ENCODE measurements around the gene PRSS2.
"Not testable (repeated sequence)": the region's sequence is repeated elsewhere in the genome, so short reads cannot be mapped to it uniquely, and the experiment has no call there.

The PRSS2 gene

DNA sequence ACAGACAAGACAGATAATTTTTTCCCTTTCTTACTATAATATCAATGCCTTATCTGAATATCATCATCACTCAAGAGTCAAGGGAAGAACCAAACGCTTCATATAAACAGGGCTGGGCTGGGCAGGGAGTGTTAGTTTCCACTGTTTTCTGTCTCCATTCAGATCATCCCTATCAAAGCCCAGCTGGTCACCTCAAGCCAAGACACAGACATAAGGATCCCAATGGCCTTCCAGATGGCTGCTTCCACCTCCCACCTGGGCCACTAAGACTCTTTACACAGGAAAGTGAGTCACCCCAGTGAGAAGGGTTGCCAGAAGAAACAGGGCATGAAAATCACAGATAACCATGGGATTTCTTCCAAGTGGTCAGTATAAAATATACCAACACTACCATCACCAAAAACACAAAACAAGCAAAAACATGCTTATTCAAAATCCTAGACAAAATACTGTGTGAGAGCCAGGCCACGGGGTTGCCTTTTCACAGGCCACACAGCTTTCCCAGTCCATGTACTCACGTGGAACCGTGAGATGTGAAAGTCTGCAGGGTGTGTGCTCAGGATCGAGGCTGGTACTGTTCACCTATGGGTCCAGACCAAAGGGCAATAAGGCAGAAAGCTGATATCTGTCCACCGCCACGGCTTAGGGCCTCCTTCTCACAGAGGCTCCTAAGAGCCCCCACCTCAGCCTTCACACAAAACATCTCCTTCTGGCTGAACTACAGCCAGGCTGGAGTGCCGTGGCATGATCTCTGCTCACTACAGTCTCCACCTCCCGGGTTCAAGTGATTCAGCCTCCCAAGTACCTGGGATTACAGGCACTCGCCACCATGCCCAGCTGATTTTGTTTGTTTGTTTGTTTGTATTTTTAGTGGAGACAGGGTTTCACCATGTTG, 15.8 kb upstream of the PRSS2 start:
- in situ Hi-C loops (cut with MboI; ENCODE audit: low pct_unique_long_range_greater_than_20kb, low sequenced_read_pairs): no loop called here
- no peak for DNase-seq

- in situ Hi-C loops (cut with MboI; ENCODE audit: low pct_unique_long_range_greater_than_20kb, low sequenced_read_pairs); DNase-seq: not testable (repeated sequence)
Observed at GRCh38 chr7:142758312-142758711, 12.5 kb upstream of the PRSS2 start.

DNA sequence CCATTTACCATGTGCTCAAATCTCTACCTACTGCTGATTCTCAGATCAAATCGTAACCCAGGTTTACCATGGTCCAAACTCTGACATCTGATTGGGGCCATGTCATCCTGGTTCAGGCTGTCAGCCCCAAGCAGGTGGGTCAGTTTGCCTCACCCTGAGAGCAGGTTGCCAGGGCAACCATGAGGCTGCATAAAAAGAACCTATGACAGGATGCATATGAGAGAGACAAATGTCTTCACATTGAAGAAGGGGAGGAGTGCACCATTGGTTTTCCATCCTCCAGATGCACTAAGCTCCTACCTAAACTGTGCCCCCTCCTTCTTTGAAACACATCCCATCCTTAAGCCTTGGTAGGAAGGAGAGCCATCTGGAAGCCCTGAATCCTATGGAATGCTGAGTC, 11.3 kb upstream of the PRSS2 start:
- in situ Hi-C loops (cut with MboI; ENCODE audit: low pct_unique_long_range_greater_than_20kb, low sequenced_read_pairs): no loop called here
- DNase-seq: no peak

- in situ Hi-C loops (cut with MboI; ENCODE audit: low pct_unique_long_range_greater_than_20kb, low sequenced_read_pairs): no loop called here
- DNase-seq: no peak
Observed at GRCh38 chr7:142760071-142760642, 10.6 kb upstream of the PRSS2 start.

DNA sequence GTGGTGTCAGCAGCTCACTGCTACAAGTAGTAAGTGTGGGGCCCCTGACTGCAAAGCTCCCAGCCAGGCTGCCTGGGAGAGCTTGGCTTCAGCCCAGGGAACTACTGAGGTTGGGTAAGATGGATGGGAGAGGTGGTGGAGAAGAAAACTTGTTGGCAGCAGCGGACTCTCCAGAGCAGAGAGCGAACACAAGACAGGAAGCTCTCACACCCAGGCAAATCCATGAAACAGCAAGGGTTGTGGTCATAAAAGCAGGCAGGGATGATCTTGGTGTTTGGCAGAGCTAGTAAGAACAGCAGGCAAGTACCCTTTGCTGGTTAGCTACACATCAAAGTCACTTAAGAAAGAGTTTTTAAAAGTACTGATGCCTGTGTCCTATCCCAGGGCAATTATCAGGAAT, 9.2 kb upstream of the PRSS2 start:
- in situ Hi-C loops (cut with MboI; ENCODE audit: low pct_unique_long_range_greater_than_20kb, low sequenced_read_pairs); DNase-seq: not testable (repeated sequence)

DNA sequence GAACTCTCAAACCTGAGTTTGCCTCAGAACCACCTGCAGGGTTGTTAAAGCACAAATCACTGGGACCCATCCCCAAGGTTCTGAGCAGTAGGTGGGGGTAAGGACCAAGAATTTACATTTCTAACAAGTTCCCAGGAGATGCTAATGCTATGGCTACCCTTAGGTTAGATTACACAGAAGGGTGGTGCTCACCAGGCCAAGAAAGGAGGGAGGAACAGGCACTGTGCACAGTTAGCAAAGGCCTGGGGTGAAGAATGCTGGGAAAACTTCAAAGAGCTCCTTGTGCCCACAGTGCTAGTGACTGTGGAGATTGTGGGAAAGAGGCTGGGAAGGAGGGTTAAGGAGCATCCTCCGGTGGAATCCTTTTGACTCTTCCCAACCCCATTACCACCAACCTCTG, 8.7 kb upstream of the PRSS2 start:
- DNase-seq: no peak
- in situ Hi-C loops (cut with MboI; ENCODE audit: low pct_unique_long_range_greater_than_20kb, low sequenced_read_pairs): no loop called here

GRCh38 chr7:142767451-142767850, 3.3 kb upstream of the PRSS2 start:
- DNase-seq: no peak
- in situ Hi-C loops (cut with MboI; ENCODE audit: low pct_unique_long_range_greater_than_20kb, low sequenced_read_pairs): no loop called here

DNA sequence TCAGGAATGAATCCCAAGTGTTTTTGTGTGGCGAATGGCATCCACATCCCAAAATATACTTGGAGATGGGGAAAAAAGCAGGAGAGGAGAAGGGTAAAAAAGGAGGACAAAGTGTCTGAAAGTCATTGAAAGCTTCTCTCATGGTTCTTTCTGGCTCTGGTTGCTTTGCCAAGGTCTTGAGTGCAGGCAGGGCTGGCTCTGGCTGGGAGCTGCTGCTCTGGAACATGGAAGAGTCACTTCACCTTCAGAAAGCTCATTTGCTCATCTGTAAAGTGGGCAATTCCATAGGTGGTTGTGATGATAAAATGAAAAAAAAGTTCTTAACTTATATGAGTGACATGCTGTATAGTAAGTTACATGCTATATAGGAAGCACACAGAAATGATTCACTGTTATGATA, 2.9 kb upstream of the PRSS2 start:
- in situ Hi-C loops (cut with MboI; ENCODE audit: low pct_unique_long_range_greater_than_20kb, low sequenced_read_pairs): no loop called here
- no peak for DNase-seq

DNA sequence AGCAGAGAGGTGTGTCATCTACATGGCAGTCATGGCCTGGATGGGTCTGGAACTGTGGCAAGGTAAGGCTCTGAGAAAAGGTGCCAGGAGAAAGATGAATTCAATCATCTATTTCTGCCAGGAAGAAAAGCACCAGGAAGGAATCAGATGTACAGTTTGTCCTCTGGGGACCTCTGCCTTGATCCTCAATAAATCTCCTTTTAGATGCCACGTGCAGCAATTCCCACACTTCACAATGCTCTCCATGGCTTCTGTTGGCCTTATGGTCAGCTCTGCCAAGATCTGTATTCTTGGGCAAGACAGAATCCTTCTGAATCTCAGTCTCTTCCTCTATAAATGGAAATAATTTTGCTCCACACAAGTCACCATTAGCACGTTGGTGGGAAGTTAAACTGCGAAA, 1.9 kb upstream of the PRSS2 start:
- DNase-seq; in situ Hi-C loops (cut with MboI; ENCODE audit: low pct_unique_long_range_greater_than_20kb, low sequenced_read_pairs): not testable (repeated sequence)

GRCh38 chr7:142771353-142771723, 568 bp downstream of the PRSS2 start:
- in situ Hi-C loops (cut with MboI; ENCODE audit: low pct_unique_long_range_greater_than_20kb, low sequenced_read_pairs): no loop called here
- no peak for DNase-seq

- in situ Hi-C loops (cut with MboI; ENCODE audit: low pct_unique_long_range_greater_than_20kb, low sequenced_read_pairs): no loop called here
Observed at GRCh38 chr7:142772051-142772450, 1.3 kb downstream of the PRSS2 start.

DNA sequence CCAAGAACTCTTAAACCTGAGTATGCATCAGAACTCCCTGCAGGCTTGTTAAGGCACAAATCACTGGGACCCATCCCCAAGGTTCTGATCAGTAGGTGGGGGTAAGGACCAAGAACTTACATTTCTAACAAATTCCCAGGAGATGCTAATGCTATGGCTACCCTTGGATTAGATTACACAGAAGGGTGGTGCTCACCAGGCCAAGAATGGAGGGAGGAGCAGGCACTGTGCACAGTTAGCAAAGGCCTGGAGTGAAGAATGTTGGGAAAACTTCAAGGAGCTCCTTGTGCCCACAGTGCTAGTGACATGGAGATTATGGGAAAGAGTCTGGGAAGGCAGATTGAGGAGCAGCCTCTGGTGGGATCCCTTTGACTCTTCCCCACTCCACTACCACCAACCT, 1.9 kb downstream of the PRSS2 start:
- no peak for DNase-seq
- in situ Hi-C loops (cut with MboI; ENCODE audit: low pct_unique_long_range_greater_than_20kb, low sequenced_read_pairs): no loop called here

More at GRCh38 chr7:142772051-142772450, 1.3 kb downstream of the PRSS2 start:
- no peak for DNase-seq

DNA sequence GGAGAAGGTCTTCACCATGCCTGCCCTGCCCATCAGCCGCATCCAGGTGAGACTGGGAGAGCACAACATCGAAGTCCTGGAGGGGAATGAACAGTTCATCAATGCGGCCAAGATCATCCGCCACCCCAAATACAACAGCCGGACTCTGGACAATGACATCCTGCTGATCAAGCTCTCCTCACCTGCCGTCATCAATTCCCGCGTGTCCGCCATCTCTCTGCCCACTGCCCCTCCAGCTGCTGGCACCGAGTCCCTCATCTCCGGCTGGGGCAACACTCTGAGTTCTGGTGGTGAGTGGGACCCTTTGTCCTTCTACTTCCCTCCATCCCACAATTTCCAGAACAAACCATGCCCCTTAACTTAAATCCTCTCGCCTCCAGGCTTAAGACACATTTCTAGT, 2.5 kb downstream of the PRSS2 start:
- in situ Hi-C loops (cut with MboI; ENCODE audit: low pct_unique_long_range_greater_than_20kb, low sequenced_read_pairs): no loop called here
- DNase-seq: no peak

DNA sequence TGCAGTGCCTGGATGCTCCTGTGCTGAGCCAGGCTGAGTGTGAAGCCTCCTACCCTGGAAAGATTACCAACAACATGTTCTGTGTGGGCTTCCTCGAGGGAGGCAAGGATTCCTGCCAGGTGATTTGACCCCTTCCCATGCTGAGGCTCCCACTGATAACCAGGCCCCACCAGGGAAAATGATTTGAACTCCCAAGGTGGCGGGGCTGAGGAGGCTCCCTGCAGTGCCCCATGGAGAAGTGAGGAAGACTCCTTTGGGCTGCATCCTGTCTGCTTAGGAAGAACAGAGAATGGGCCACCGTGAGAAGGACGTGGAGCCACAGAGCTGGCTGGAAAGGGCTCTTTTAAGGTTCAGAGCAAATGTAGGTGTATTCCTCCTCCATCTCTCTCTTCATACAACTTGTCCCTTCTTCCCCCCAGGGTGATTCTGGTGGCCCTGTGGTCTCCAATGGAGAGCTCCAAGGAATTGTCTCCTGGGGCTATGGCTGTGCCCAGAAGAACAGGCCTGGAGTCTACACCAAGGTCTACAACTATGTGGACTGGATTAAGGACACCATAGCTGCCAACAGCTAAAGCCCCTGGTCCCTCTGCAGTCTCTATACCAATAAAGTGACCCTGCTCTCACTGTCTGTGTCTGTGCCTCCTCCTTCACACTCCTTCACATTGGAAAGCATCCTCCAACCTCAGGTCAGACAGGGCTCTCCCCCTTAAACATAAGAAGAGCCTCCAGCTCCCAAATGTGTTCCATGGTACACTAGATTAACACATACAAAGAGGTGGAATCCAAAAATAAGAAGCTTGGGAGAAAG, 3.4 kb downstream of the PRSS2 start:
- in situ Hi-C loops (cut with MboI; ENCODE audit: low pct_unique_long_range_greater_than_20kb, low sequenced_read_pairs): no loop called here

GRCh38 chr7:142774826-142775225, 4.1 kb downstream of the PRSS2 start:
- in situ Hi-C loops (cut with MboI; ENCODE audit: low pct_unique_long_range_greater_than_20kb, low sequenced_read_pairs): no loop called here

More for the DNA sequence above, 3.4 kb downstream of the PRSS2 start:
- no peak for DNase-seq

GRCh38 chr7:142775351-142776115, 4.8 kb downstream of the PRSS2 start:
- DNase-seq; in situ Hi-C loops (cut with MboI; ENCODE audit: low pct_unique_long_range_greater_than_20kb, low sequenced_read_pairs): not testable (repeated sequence)

More at GRCh38 chr7:142774826-142775225, 4.1 kb downstream of the PRSS2 start:
- DNase-seq: no peak

DNA sequence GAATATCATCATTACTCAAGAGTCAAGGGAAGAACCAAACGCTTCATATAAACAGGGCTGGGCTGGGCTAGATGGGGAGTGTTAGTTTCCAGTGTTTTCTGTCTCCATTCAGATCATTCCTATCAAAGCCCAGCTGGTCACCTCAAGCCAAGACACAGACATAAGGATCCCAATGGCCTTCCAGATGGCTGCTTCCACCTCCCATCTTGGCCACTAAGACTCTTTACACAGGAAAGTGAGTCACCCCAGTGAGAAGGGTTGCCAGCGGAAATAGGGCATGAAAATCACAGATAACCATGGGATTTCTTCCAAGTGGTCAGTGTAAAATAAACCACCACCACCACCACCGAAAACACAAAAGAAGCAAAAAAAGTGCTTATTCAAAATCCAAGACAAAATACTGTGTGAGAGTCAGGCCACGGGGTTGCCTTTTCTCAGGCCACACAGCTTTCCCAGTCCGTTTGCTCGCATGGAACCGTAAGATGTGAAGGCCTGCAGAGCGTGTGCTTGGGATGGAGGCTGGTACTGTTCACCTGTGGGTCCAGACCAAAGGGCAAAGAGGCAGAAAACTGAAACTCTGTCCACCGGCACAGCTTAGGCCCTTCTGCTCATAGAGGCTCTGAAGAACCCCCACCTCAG, 5.6 kb downstream of the PRSS2 start:
- no peak for DNase-seq
- in situ Hi-C loops (cut with MboI; ENCODE audit: low pct_unique_long_range_greater_than_20kb, low sequenced_read_pairs): no loop called here

- DNase-seq; in situ Hi-C loops (cut with MboI; ENCODE audit: low pct_unique_long_range_greater_than_20kb, low sequenced_read_pairs): not testable (repeated sequence)
Observed at GRCh38 chr7:142776845-142777225, 6.1 kb downstream of the PRSS2 start.

DNA sequence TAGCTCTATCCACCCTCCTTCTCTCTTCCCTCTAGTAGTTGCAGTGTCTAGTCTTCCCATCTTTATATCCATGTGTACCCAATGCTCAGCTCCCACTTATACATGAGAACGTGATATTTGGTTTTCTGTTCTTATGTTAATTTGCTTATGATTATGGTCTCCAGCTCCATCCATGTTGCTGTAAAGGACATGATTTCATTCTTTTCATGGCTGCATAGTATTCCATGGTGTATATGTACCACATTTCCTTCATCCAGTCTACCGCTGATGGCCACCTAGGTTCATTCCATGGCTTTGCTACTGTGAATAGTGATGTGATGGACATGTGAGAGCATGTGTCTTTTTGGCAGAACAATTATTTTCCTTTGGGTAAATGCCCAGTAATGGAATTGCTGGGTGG, 6.5 kb downstream of the PRSS2 start:
- in situ Hi-C loops (cut with MboI; ENCODE audit: low pct_unique_long_range_greater_than_20kb, low sequenced_read_pairs): no loop called here
- DNase-seq: no peak
